Kidney (tissue), 14 donors: ENCODE results near the gene E2F2. TPM values are rescaled to one million over a fixed set of nuclear protein-coding genes. Genes with fewer than 3 reads are reported as not detected.

Source experiments
- DNase-seq, 5 donors: peaks; one replicate each; pipeline ENCODE4 v3.0.0-alpha.2; 2013 to 2020
- FAIRE-seq: peaks from 2 replicates; lab custom pipeline; 2012; peaks lifted over from hg19 to GRCh38; lab: Jason Lieb, UNC
- H3K27ac ChIP-seq, 2 donors: one replicate each; pipeline ENCODE4 v1.7.0; 2013; ENCODE audit warnings: low read depth in 2 of 2, low read length in 2 of 2, inconsistent platforms in 1 of 2
- H3K27me3 ChIP-seq: one replicate; pipeline ENCODE4 v1.7.1; 2013; ENCODE audit warnings: low read length, inconsistent platforms; ENCODE audit not compliant: control insufficient read depth, insufficient read depth
- H3K36me3 ChIP-seq, 3 donors: one replicate each; pipeline versions ENCODE4 v1.7.0 to v1.7.1; 2013; ENCODE audit warnings: low read length in 3 of 3, control low read depth in 1 of 3, inconsistent platforms in 1 of 3; ENCODE audit not compliant: insufficient read depth in 3 of 3, control insufficient read depth in 2 of 3
- H3K4me1 ChIP-seq, 3 donors: one replicate each; pipeline versions ENCODE4 v1.7.0 to v1.7.1; 2013; ENCODE audit warnings: low read length in 3 of 3, inconsistent platforms in 1 of 3, low read depth in 1 of 3; ENCODE audit not compliant: control insufficient read depth in 2 of 3, insufficient read depth in 2 of 3
- H3K4me3 ChIP-seq, 3 donors: one replicate each; pipeline versions ENCODE4 v1.7.0 to v1.8.1; 2013; ENCODE audit warnings: low read length in 3 of 3, control low read depth in 1 of 3, inconsistent platforms in 1 of 3
- H3K9ac ChIP-seq, 3 donors: one replicate each; pipeline versions ENCODE4 v1.7.0 to v1.7.1; 2013; ENCODE audit warnings: low read length in 3 of 3, control low read depth in 1 of 3, inconsistent platforms in 1 of 3
- H3K9me3 ChIP-seq, 3 donors: one replicate each; pipeline versions ENCODE4 v1.7.0 to v1.7.1; 2013; ENCODE audit warnings: low read length in 3 of 3, control low read depth in 1 of 3, inconsistent platforms in 1 of 3; ENCODE audit not compliant: control insufficient read depth in 2 of 3, insufficient read depth in 1 of 3
- CTCF ChIP-seq: IDR thresholded peaks from 3 replicates; pipeline ENCODE4 v1.5.1; 2012; ENCODE audit warnings: mild to moderate bottlenecking, moderate library complexity, borderline replicate concordance; ENCODE audit not compliant: insufficient read depth; ENCODE audit errors: extremely low read depth
- intact Hi-C: fragments of 100-400 bp; cut with DNase I; formaldehyde crosslinking; loops from one replicate; pipeline ENCODE4 v1.11.1; 2022
- polyA plus RNA-seq: library from polyadenylated mRNA; stranded (reverse); fragments of 350-450 nt; fragmentation: Illumina TruSeq; extraction: RNeasy Lipid Tissue Mini Kit (QIAGEN cat#74804); gene quantifications from one replicate; pipeline ENCODE4 v1.2.3, GENCODE V29; 2014; ENCODE audit warnings: low read depth, low replicate concordance; ENCODE audit not compliant: insufficient read depth
- total RNA-seq: library from RNA; stranded (reverse); fragmentation: NEBNext Ultra II Directional; extraction: Animal tissue kit (Norgen Biotek cat#: 25700); gene quantifications from one replicate; pipeline ENCODE4 v1.2.1, GENCODE V29; 2021
- donor health status: control.
- donor health status: control.
- donor health status: control.
- donor health status: control.
- donor health status: control.
- donor health status: DM: yes; HTN: yes; CAD: no.
- donor health status: Normal renal cell carcinoma (clear cell type).

E2F2 gene
- total and polyA plus RNA-seq, 2 donors from 2014 or later = 0.50 TPM; not detected in 1

GRCh38 chr1:23466423-23466989 is 64.5 kb downstream of the E2F2 start:
- FAIRE-seq (no peak), DNase-seq (peak in 1 of 5 donors; percentile 8)
- no peak overlapping the region for H3K9ac ChIP-seq

GRCh38 chr1:23463286-23463685 is 67.7 kb downstream of the E2F2 start:
- H3K4me3 ChIP-seq = no peak overlapping the region
- no peak overlapping the region for H3K27ac ChIP-seq
- no peaks in the 10 kb centered on the region for H3K27me3 ChIP-seq
- no peaks in the 10 kb centered on the region for H3K36me3 ChIP-seq
- DNase-seq (no peak), FAIRE-seq (no peak)
- intact Hi-C loops = no loop called here
- no peak for TF ChIP-seq CTCF
- H3K4me1 ChIP-seq = no peaks in the 10 kb centered on the region
- H3K9me3 ChIP-seq = no peaks in the 10 kb centered on the region
- no peak overlapping the region for H3K9ac ChIP-seq

More at GRCh38 chr1:23466423-23466989, 64.5 kb downstream of the E2F2 start:
- Histone ChIP-seq H3K27ac (no peak overlapping the region), H3K9me3 (no peaks in the 10 kb centered on the region), H3K27me3 (no peaks in the 10 kb centered on the region), H3K36me3 (no peaks in the 10 kb centered on the region), H3K4me1 (peaks cover 0 to 14% (median 12%) of the 10 kb centered on the region in 3 donors), H3K4me3 (no peak overlapping the region)
- no peak for TF ChIP-seq CTCF
- intact Hi-C loops = no loop called here

- no peak overlapping the region for H3K4me3 ChIP-seq
- H3K36me3 ChIP-seq = peaks cover 0 to 1% (median 0%) of the 10 kb centered on the region in 3 donors
- FAIRE-seq = no peak
- DNase-seq = no peak
- H3K9ac ChIP-seq = no peak overlapping the region
- H3K4me1 ChIP-seq = no peaks in the 10 kb centered on the region
- H3K27me3 ChIP-seq = no peaks in the 10 kb centered on the region
- no peak for TF ChIP-seq CTCF
- no peaks in the 10 kb centered on the region for H3K9me3 ChIP-seq
- intact Hi-C loops = no loop called here
- H3K27ac ChIP-seq = no peak overlapping the region
Observed at GRCh38 chr1:23462766-23463165, 68.3 kb downstream of the E2F2 start.

GRCh38 chr1:23461050-23461449 is 70.0 kb downstream of the E2F2 start:
- Histone ChIP-seq H3K27ac (no peak overlapping the region), H3K9ac (no peak overlapping the region), H3K27me3 (no peaks in the 10 kb centered on the region), H3K4me3 (no peak overlapping the region), H3K4me1 (no peaks in the 10 kb centered on the region), H3K9me3 (no peaks in the 10 kb centered on the region), H3K36me3 (peaks cover 0 to 2% (median 0%) of the 10 kb centered on the region in 3 donors)
- DNase-seq (no peak), FAIRE-seq (no peak)
- no peak for TF ChIP-seq CTCF
- intact Hi-C loops = no loop called here
